ENCODE results near the gene KIF6. TPM values are rescaled to one million over a fixed set of nuclear protein-coding genes. Genes with fewer than 3 reads are reported as not detected.

KIF6 gene
- total RNA-seq, 1 donor from 2014 or later, result 1.4 TPM

DNA sequence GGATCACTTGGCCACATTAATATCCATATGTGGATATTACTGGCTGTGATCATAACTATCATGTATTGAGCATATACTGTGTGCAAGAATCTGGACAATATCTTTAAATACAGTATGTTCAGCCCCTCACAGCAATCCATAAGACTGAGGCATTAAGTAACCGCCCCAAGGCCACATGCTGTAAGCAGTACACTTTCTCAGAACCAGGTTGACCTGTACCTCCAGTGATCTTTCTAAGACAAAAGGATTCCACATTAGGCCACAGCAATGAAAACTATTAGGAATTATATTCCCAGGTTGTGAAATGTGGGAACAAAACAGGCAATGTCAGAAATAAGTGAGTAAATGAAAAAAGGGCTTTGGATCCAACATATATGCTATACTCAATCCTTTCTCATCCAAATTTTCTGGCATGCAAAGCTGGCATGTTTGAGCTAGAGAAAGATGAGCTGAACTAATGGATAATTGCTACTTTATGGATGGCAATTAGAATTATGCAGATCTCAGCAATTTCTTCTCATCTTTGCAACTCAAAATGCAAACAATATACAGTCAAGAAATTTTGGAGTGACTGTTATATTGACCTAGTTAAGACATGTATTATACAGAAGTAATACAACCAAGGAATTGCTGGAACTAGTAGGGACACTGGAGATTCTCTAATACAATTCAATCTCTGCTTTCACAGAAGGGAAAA is 86.9 kb downstream of the KIF6 start:
- H3K27ac Mint-ChIP-seq, result no peak overlapping the region
- TF ChIP-seq, protein P1, sequence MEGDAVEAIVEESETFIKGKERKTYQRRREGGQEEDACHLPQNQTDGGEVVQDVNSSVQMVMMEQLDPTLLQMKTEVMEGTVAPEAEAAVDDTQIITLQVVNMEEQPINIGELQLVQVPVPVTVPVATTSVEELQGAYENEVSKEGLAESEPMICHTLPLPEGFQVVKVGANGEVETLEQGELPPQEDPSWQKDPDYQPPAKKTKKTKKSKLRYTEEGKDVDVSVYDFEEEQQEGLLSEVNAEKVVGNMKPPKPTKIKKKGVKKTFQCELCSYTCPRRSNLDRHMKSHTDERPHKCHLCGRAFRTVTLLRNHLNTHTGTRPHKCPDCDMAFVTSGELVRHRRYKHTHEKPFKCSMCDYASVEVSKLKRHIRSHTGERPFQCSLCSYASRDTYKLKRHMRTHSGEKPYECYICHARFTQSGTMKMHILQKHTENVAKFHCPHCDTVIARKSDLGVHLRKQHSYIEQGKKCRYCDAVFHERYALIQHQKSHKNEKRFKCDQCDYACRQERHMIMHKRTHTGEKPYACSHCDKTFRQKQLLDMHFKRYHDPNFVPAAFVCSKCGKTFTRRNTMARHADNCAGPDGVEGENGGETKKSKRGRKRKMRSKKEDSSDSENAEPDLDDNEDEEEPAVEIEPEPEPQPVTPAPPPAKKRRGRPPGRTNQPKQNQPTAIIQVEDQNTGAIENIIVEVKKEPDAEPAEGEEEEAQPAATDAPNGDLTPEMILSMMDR (IDR thresholded peaks at IDR 0.05; ENCODE audit: unreplicated experiment), result no peak
- no peak for DNase-seq (ENCODE audit: low spot score in 2 of 2, unreplicated experiment in 2 of 2)

DNA sequence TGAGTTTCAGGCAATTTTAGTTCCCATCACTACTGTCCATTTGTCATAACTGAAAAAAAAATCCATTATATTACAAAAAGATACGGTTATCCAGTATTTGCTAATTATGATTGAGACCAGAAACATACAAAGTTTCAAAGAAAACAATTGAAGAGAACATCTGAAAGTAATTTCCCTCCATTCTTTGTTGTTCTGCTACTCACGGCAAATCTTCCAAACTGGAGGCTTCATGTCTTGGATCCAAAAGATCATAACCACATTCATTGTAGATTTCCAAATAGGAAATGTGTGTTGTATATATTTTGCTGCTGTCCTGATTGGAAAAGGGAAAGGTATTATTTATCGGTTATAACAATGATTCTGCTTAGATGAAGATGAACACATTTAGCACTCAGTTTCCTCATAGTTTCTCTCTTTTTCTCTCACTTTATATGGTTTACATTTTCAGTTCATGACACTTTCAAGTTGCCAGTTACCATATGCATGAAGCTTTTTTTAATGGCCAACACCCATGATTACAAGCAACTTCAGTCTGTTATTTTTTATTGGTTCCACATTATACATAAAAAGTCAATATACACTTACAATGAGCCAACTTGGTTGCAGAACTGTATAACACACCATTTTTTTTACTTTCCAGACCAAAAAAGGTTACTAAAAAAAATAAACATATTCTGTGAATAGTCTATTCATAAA is 90.4 kb downstream of the KIF6 start:
- Mint-ChIP-seq H3K27ac (no peak overlapping the region), H3K4me1 (peaks cover 9% of the 10 kb centered on the region), H3K4me3 (no peak overlapping the region), H3K9me3 (peaks cover 3% of the 10 kb centered on the region), H3K36me3 (no peaks in the 10 kb centered on the region), H3K27me3 (ENCODE audit: low read depth) (no peaks in the 10 kb centered on the region)
- TF ChIP-seq, protein P1 (IDR thresholded peaks at IDR 0.05; ENCODE audit: unreplicated experiment), result no peak
- no peak for DNase-seq (ENCODE audit: low spot score in 2 of 2, unreplicated experiment in 2 of 2)

More for the DNA sequence above, 86.9 kb downstream of the KIF6 start:
- Mint-ChIP-seq H3K4me3 (no peak overlapping the region), H3K9me3 (no peaks in the 10 kb centered on the region), H3K36me3 (no peaks in the 10 kb centered on the region), H3K27me3 (ENCODE audit: low read depth) (peaks cover 2% of the 10 kb centered on the region), H3K4me1 (peaks cover 9% of the 10 kb centered on the region)

DNA sequence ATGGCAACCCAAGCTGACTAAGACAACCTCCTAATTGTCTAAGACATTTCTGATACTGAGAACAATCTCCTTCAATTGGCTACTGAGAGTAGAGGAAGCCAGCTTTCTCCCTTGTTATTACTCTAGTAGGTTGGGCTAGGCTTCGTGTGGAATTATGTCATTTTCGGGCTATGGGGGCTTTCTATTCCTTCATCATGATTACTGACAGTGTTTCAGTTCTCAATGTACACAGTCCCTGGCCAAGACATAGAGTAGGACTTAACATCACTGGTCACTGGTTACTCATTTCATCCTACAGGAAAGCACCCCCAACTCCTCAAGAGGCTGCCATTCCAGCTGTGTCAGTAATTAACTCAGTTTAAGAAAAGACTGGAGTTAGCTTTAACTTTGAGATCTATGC is 100.0 kb downstream of the KIF6 start:
- peaks cover 9% of the 10 kb centered on the region for H3K9me3 Mint-ChIP-seq
- H3K27me3 Mint-ChIP-seq (ENCODE audit: low read depth), result peaks cover 6% of the 10 kb centered on the region
- no peak for DNase-seq (ENCODE audit: low spot score in 2 of 2, unreplicated experiment in 2 of 2)
- no peak overlapping the region for H3K4me3 Mint-ChIP-seq
- no peak overlapping the region for H3K27ac Mint-ChIP-seq
- no peaks in the 10 kb centered on the region for H3K36me3 Mint-ChIP-seq
- no peaks in the 10 kb centered on the region for H3K4me1 Mint-ChIP-seq
- TF ChIP-seq, protein P1 (IDR thresholded peaks at IDR 0.05; ENCODE audit: unreplicated experiment), result no peak

DNA sequence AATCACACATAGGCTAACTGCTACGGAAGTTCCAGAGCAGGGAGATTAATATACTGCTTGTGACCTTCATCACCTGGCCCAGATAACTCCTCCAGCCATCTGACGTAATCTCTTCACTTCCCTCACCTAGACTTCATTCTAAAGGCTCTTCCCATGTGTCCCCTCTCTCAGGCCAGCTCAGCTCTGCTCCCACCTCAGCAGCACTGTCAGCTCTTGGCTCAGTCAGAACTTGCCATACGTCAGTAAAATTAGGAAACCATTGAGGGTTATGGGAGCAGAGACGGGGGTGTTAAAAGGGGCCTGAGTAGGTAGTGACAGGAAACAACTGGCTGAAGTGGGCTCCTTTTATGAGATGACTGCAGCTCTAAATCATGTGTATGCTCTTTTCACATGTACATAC is 101.5 kb downstream of the KIF6 start:
- no peak for DNase-seq (ENCODE audit: low spot score in 2 of 2, unreplicated experiment in 2 of 2)
- no peaks in the 10 kb centered on the region for H3K36me3 Mint-ChIP-seq
- H3K27ac Mint-ChIP-seq, result no peak overlapping the region
- no peak overlapping the region for H3K4me3 Mint-ChIP-seq
- H3K27me3 Mint-ChIP-seq (ENCODE audit: low read depth), result peaks cover 4% of the 10 kb centered on the region
- TF ChIP-seq, protein P1 (IDR thresholded peaks at IDR 0.05; ENCODE audit: unreplicated experiment), result no peak
- no peaks in the 10 kb centered on the region for H3K4me1 Mint-ChIP-seq
- peaks cover 3% of the 10 kb centered on the region for H3K9me3 Mint-ChIP-seq

DNA sequence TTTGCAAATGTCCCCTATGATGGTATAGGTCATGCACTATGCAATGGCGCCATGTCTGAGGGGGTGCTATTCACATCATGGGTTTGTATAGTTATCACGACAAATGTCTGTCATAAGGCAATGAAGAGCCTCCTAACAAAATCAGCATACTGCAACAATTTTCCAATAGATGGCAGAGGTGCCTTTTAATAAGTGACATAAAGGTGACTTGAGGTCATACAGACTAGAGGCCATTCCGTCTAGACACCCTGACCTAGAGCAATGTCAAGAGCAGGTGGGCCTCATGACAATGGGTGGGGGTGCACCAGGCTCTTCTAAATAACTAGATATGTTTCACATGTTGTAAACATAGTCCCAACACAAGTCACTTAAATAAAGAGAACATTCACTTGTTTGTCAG is 107.7 kb downstream of the KIF6 start:
- TF ChIP-seq, protein P1 (IDR thresholded peaks at IDR 0.05; ENCODE audit: unreplicated experiment), result no peak
- H3K4me3 Mint-ChIP-seq, result no peak overlapping the region

More for the DNA sequence above, 107.7 kb downstream of the KIF6 start:
- no peak for DNase-seq (ENCODE audit: low spot score in 2 of 2, unreplicated experiment in 2 of 2)
- H3K27ac Mint-ChIP-seq, result no peak overlapping the region
- H3K27me3 Mint-ChIP-seq (ENCODE audit: low read depth), result no peaks in the 10 kb centered on the region
- no peaks in the 10 kb centered on the region for H3K9me3 Mint-ChIP-seq
- peaks cover 5% of the 10 kb centered on the region for H3K4me1 Mint-ChIP-seq
- H3K36me3 Mint-ChIP-seq, result no peaks in the 10 kb centered on the region
